Cerebellar nuclear complex (tissue), 1 donor: ENCODE data around the gene MOGAT3.

Source experiments
- DNase-seq, 2 experiments: peaks; one replicate each; lab custom pipeline; 2025; lab: John Stamatoyannopoulos, UW

MOGAT3 gene

GRCh38 chr7:101200862-101201599 is at the start of gene MOGAT3:
Gene MOGAT3 (minus strand): TSS chr7:101201036. CDS start chr7:101200854, 182 bp downstream.
- no peak for DNase-seq

GRCh38 chr7:101250324-101250723 is 49.5 kb upstream of the MOGAT3 start:
- no peak for DNase-seq

- DNase-seq, result no peak
These were observed 47.4 kb upstream of the MOGAT3 start for GRCh38 chr7:101248276-101248675.

- DNase-seq, result no peak
These were observed 44.4 kb upstream of the MOGAT3 start for GRCh38 chr7:101245147-101245668.

- peak; percentile 66 to 72 for DNase-seq
These were observed 43.7 kb upstream of the MOGAT3 start, which contains the start of gene FIS1 for GRCh38 chr7:101244375-101245146. Gene FIS1 (minus strand): TSS chr7:101245081. CDS start chr7:101245004, 77 bp downstream.

GRCh38 chr7:101243646-101244374 is 43.0 kb upstream of the MOGAT3 start:
- DNase-seq, result peak in 1 of 2 experiments; percentile 17

GRCh38 chr7:101241443-101242349 is 40.9 kb upstream of the MOGAT3 start:
- DNase-seq, result no peak

- DNase-seq, result no peak
These were observed 40.2 kb upstream of the MOGAT3 start for GRCh38 chr7:101241015-101241363.

GRCh38 chr7:101240226-101241014 is 39.6 kb upstream of the MOGAT3 start:
- no peak for DNase-seq

- DNase-seq, result no peak
These were observed 39.0 kb upstream of the MOGAT3 start for GRCh38 chr7:101239951-101240220.

GRCh38 chr7:101239191-101239950 is 38.5 kb upstream of the MOGAT3 start:
- no peak for DNase-seq

GRCh38 chr7:101238226-101239182 is 37.7 kb upstream of the MOGAT3 start:
- no peak for DNase-seq

- DNase-seq, result no peak
These were observed 36.6 kb upstream of the MOGAT3 start, which contains the start of gene CLDN15 for GRCh38 chr7:101237206-101238067. Gene CLDN15 (minus strand): TSS chr7:101237802. CDS start chr7:101237581, 221 bp downstream.

GRCh38 chr7:101236292-101236835 is 35.5 kb upstream of the MOGAT3 start:
- DNase-seq, result no peak

- no peak for DNase-seq
These were observed 34.7 kb upstream of the MOGAT3 start for GRCh38 chr7:101235522-101235921.

GRCh38 chr7:101235050-101235449 is 34.2 kb upstream of the MOGAT3 start:
- DNase-seq, result no peak

- DNase-seq, result no peak
These were observed 33.8 kb upstream of the MOGAT3 start for GRCh38 chr7:101234636-101235035.
